GM18520 (cell line): ENCODE data around the gene RUNDC3A.

Experiments
- ATAC-seq: cut with Tn5 transposase; IDR thresholded peaks from one replicate; pipeline ENCODE4 v1.9.1; 2021; ENCODE audit not compliant: unreplicated experiment

RUNDC3A gene

GRCh38 chr17:44283344-44284023 is 24.9 kb upstream of the RUNDC3A start:
- ATAC-seq = no peak

GRCh38 chr17:44284024-44284400 is 24.4 kb upstream of the RUNDC3A start:
- ATAC-seq = no peak

- ATAC-seq = no peak
These were observed 20.8 kb upstream of the RUNDC3A start for GRCh38 chr17:44287651-44288050.

GRCh38 chr17:44293509-44294226 is 14.7 kb upstream of the RUNDC3A start:
- ATAC-seq = no peak

GRCh38 chr17:44297975-44298374 is 10.4 kb upstream of the RUNDC3A start:
- no peak for ATAC-seq

- no peak for ATAC-seq
These were observed 3.8 kb upstream of the RUNDC3A start for GRCh38 chr17:44304651-44305050.

- no peak for ATAC-seq
These were observed 814 bp upstream of the RUNDC3A start for GRCh38 chr17:44307387-44308186.

DNA sequence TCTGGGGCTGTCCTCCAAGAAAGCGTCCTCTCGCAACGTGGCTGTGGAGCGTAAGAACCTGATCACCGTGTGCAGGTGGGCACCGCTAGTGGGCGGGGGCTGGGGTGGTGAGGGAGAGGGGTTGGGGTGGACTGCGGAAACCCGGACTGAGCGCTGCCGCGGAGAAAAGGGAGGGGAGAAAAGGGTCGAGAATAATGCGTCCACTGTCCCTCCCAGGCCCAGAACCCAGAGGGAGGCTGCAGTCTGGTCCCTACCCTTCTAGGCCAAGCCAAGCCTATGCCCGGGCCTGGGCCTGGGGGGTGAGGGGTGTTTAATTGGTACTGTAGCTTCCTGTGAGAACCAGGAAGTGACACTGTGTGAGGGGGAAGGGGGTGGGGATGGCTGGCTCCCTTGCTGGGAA is 464 bp downstream of the RUNDC3A start:
- ATAC-seq = no peak

DNA sequence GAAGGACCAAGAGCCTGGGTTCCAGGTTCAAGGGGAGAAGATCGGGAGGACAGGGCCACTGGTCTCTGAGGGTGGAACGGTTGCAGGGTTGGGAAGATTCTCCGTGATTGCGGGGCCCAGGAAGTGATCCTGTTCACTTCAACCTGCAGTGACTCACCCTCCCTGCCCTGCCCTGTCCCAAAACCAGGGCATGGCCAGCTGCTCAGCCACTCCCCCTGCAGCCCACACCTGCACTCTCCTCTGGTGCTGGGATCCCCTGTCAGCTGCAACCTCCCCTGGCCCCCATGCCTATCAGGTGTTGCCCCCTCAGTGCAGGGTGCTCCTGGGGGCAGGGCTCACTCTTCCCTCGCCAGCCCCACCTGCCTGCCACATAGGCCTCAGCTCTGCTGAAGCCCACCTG is 1.1 kb downstream of the RUNDC3A start:
- ATAC-seq = no peak

DNA sequence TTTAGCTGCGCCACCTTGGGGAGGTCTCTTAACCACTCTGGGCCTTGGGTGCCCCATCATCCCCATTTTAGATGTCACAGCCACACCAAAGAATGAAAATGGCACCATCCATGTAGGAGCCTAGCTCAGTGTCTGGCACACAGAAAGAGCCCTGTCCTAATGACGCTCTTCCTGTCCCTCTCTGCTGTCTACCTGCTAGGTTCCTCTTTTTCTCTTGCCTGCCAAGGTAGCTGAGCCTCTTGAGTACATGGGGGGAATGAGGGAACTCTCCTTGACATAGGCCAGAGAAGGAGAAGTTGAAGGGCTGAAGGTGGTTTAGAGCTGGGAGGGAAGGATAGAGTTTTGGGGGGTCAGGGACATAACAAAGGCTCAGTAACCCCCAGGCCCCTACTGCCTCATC is 1.8 kb downstream of the RUNDC3A start:
- no peak for ATAC-seq

DNA sequence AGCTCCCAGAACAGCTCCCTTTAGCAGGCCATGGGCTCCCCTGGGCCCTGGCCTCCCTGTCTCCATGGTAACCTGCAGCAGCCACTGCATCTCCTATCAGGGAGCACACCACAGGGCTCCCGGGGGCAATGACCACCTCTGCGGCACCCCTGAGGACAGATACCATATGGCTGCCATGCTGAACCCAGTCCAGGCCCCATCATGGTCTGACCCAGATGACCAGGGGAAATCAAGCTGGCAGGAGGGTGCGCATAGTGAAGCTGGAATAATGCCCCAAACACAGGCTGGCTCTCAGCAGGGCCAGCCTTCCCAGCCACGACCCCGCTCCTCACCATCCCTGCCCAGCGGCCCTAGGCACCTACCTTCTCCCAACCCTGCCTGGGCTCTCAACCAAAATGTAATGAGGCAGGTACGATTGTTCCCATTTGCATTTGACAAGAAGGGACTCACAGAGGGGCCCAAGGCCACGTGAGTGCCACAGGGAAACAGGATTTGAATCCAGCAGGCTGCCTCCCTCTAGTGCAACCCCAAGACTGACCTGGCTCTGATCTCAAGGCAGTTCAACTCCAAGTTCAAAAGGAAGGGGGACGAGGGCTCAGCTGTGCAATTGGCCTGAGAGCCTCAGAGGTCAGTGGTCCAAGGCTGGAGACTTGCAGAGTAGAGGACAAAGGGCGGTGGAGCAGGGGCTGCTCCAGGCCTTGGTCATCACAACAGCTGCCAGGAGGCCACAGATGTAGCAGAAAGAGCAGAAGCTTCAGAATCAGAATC is 2.4 kb downstream of the RUNDC3A start:
- no peak for ATAC-seq

DNA sequence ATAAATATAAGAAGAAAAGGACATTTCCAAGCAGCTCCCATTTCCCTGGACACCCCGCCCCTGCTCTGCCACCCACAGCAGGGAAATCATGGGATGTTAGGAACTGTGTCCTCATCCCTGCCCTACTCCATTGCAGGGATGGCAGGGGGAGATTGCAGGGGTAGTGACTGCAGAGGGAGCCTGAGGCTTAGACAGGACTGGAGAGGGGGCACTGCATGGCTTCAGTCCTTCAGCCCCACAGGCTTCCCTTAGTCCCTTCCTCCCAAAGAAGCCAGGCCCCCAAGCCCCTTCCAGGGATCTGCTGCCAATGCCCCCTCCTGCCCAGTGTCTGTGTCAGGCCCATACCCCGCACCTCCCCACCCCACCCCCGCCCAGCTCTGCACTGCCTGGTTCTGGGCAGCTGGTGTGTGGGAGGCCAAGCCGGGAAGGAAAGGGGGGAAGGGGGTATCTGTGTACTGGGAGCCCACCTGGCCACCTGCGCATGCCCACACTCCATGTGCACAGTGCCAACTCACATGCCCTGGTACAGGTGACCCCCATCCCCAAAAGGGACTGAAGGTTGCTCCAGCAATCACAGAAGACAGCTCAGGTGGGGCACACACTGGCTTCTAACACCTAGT is 3.3 kb downstream of the RUNDC3A start:
- ATAC-seq = no peak

- no peak for ATAC-seq
These were observed 4.1 kb downstream of the RUNDC3A start for GRCh38 chr17:44312396-44313104.

GRCh38 chr17:44314031-44314430 is 5.6 kb downstream of the RUNDC3A start:
- ATAC-seq = no peak

GRCh38 chr17:44314524-44314868 is 6.1 kb downstream of the RUNDC3A start:
- ATAC-seq = no peak

DNA sequence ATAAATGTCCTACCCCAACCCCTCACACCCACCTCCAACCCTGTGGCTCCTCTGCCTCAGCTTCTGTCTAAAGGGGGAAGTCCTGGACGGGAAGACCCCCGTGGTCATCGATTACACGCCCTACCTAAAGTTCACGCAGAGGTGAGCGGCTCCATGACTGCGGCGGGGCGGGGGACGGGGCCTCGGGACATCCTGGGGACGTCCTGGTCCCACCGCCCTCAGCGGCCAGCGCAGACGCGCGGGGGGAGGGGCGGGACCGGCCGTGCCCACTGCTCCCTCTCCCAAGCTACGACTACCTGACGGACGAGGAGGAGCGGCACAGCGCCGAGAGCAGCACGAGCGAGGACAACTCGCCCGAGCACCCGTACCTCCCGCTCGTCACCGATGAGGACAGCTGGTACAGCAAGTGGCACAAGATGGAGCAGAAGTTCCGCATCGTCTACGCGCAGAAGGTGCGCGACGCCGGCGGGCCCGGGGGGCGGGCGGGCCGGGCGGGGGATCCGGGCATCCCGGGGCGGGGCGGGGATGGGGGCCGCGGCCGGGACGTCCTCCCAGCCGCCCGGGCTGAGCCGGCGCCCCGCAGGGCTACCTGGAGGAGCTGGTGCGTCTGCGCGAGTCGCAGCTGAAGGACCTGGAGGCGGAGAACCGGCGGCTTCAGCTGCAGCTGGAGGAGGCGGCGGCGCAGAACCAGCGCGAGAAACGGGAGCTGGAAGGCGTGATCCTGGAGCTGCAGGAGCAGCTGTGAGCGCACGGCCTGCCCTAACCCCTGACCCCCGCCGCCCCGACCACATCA is 6.7 kb downstream of the RUNDC3A start:
- ATAC-seq = no peak

DNA sequence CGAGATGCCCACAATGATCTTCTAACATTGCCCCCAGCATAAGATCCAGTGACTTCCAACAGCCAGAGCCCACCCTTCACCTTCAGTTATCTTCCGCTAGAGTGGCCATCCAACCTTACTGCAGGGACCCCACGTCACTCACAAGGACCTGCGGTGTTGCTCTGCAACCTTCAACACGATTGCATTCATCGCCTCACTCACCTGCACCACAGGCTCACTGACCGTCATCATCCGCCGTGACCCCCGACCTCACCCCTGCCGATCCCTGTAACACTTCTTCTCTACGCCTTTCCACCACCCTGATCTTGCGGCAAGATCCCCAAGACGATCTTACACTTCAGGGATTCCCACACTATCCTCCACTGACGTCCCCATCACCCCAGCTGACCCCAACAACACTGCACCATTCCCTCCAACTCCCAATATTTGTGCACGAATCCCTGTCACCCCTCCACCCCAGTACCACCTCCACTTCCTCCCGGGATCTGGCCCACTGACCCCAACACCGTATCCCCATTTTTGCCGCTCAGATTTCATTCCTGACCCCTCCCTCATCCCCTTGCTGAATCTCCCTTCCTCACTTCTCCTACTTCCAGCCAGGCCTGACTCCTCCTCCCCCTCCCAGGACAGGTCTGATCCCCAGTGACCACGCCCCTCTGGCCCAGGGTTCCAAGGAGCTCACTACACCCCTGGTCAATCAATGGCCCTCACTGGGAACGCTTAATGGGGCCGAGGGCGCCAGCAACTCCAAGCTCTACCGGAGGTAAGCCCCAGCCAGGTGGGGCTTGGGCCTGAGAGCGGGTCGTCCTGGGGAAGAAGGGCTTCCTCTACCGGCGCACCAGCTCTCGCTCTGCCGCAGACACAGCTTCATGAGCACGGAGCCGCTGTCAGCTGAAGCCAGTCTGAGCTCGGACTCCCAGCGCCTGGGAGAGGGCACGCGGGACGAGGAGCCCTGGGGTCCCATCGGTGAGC is 7.6 kb downstream of the RUNDC3A start:
- ATAC-seq = no peak

- ATAC-seq = no peak
These were observed 9.1 kb downstream of the RUNDC3A start for GRCh38 chr17:44317545-44317944.
